DMS153 treated with DMSO at 0.1 percent for 48 hours (cell line): ENCODE measurements around the gene EIF1B.
A peak's percentile ranks its signal among the peaks of the same experiment; 100 is the strongest.
"Not testable (repeated sequence)": the region's sequence is repeated elsewhere in the genome, so short reads cannot be mapped to it uniquely, and the experiment has no call there.

ENCODE experiments used
- DNase-seq: peaks from one replicate; lab custom pipeline; 2025; ENCODE audit not compliant: unreplicated experiment; lab: John Stamatoyannopoulos, UW

The EIF1B gene

GRCh38 chr3:40309418-40309924 is at the start of gene EIF1B:
TSS of gene EIF1B (plus strand) at chr3:40309707. CDS start at chr3:40309942, 235 bp downstream.
- DNase-seq: peak; percentile 52

- DNase-seq: no peak
These were observed 47.2 kb upstream of the EIF1B start for GRCh38 chr3:40262331-40262730.

GRCh38 chr3:40264451-40264850 is 45.1 kb upstream of the EIF1B start:
- DNase-seq: no peak

GRCh38 chr3:40265181-40265580 is 44.3 kb upstream of the EIF1B start:
- DNase-seq: no peak

GRCh38 chr3:40267937-40268724 is 41.4 kb upstream of the EIF1B start:
- no peak for DNase-seq

GRCh38 chr3:40268802-40269524 is 40.5 kb upstream of the EIF1B start:
- DNase-seq: no peak

- no peak for DNase-seq
These were observed 30.7 kb upstream of the EIF1B start for GRCh38 chr3:40278791-40279190.

GRCh38 chr3:40281995-40282394 is 27.5 kb upstream of the EIF1B start:
- DNase-seq: no peak

- not testable (repeated sequence) for DNase-seq
These were observed 26.4 kb upstream of the EIF1B start for GRCh38 chr3:40283057-40283456.

- no peak for DNase-seq
These were observed 22.3 kb upstream of the EIF1B start for GRCh38 chr3:40287248-40287647.

GRCh38 chr3:40290396-40290795 is 19.1 kb upstream of the EIF1B start:
- DNase-seq: no peak

- no peak for DNase-seq
These were observed 18.0 kb upstream of the EIF1B start for GRCh38 chr3:40291471-40291870.

- no peak for DNase-seq
These were observed 16.7 kb upstream of the EIF1B start for GRCh38 chr3:40292637-40293349.

GRCh38 chr3:40294434-40294833 is 15.1 kb upstream of the EIF1B start:
- DNase-seq: no peak

GRCh38 chr3:40298075-40298474 is 11.4 kb upstream of the EIF1B start:
- no peak for DNase-seq

- DNase-seq: no peak
These were observed 10.3 kb upstream of the EIF1B start for GRCh38 chr3:40299130-40299720.

GRCh38 chr3:40299721-40300335 is 9.7 kb upstream of the EIF1B start:
- no peak for DNase-seq

GRCh38 chr3:40302784-40303183 is 6.7 kb upstream of the EIF1B start:
- DNase-seq: no peak

- no peak for DNase-seq
These were observed 5.2 kb upstream of the EIF1B start for GRCh38 chr3:40304352-40304751.

GRCh38 chr3:40306336-40306735 is 3.2 kb upstream of the EIF1B start:
- no peak for DNase-seq

GRCh38 chr3:40307176-40307575 is 2.3 kb upstream of the EIF1B start:
- no peak for DNase-seq
